Loucy (cell line): ENCODE results near the gene LAMB1.

Experiments
- H2AFZ ChIP-seq: fragments of 200-600 bp; sonication (generic); 2 replicates; pipeline ENCODE4 v1.6.0; 2016; ENCODE audit warnings: antibody characterized with exemption, mild to moderate bottlenecking, low read length, moderate library complexity
- H3F3A ChIP-seq: fragments of 200-600 bp; 2 replicates; pipeline ENCODE4 v1.6.0; 2016; ENCODE audit warnings: antibody characterized with exemption, low read depth, mild to moderate bottlenecking
- H3K27me3 ChIP-seq: fragments of 200-600 bp; sonication (generic); 2 replicates; pipeline ENCODE4 v1.6.1; 2014; ENCODE audit warnings: low read length, mild to moderate bottlenecking; ENCODE audit not compliant: insufficient read depth, poor library complexity, severe bottlenecking
- H3K36me3 ChIP-seq: fragments of 200-600 bp; sonication (generic); 2 replicates; pipeline ENCODE4 v1.6.1; 2016; ENCODE audit warnings: low read length; ENCODE audit not compliant: insufficient read depth
- H3K4me1 ChIP-seq: fragments of 200-600 bp; sonication (generic); 2 replicates; pipeline ENCODE4 v1.5.1; 2014; ENCODE audit warnings: low read length, mild to moderate bottlenecking; ENCODE audit not compliant: insufficient read depth, poor library complexity, severe bottlenecking
- H3K4me2 ChIP-seq: fragments of 200-600 bp; sonication (generic); 2 replicates; pipeline ENCODE4 v1.6.0; 2014; ENCODE audit warnings: antibody characterized with exemption, low read length, low read depth, mild to moderate bottlenecking; ENCODE audit not compliant: poor library complexity, severe bottlenecking
- H3K4me3 ChIP-seq: fragments of 200-600 bp; sonication (generic); 2 replicates; pipeline ENCODE4 v1.5.1; 2014; ENCODE audit warnings: low read length, mild to moderate bottlenecking, mixed read lengths; ENCODE audit not compliant: poor library complexity, severe bottlenecking
- H3K79me2 ChIP-seq: fragments of 200-600 bp; sonication (generic); 2 replicates; pipeline ENCODE4 v1.6.1; 2014; ENCODE audit warnings: low read length; ENCODE audit not compliant: insufficient read depth
- H3K9ac ChIP-seq: fragments of 200-600 bp; sonication (generic); 2 replicates; pipeline ENCODE4 v1.6.0; 2014; ENCODE audit warnings: mild to moderate bottlenecking, low read depth, low read length, moderate library complexity; ENCODE audit not compliant: poor library complexity, severe bottlenecking
- H3K9me2 ChIP-seq: fragments of 200-600 bp; sonication (generic); replicated peaks from 2 replicates; pipeline ENCODE4 v1.6.1; 2016; ENCODE audit warnings: low read depth, low read length, mixed read lengths
- H3K9me3 ChIP-seq: fragments of 200-600 bp; sonication (generic); 2 replicates; pipeline ENCODE4 v1.6.1; 2014; ENCODE audit warnings: mild to moderate bottlenecking, antibody characterized with exemption, low read length, low read depth; ENCODE audit not compliant: insufficient read depth
- H4K20me1 ChIP-seq: fragments of 200-600 bp; sonication (generic); 2 replicates; pipeline ENCODE4 v1.6.0; 2014; ENCODE audit warnings: antibody characterized with exemption, low read length, mild to moderate bottlenecking; ENCODE audit not compliant: insufficient read depth, poor library complexity, severe bottlenecking
- CTCF ChIP-seq: fragments of 200-600 bp; sonication (generic); conservative IDR thresholded peaks from 2 replicates; pipeline ENCODE4 v1.5.1; 2014; ENCODE audit warnings: mild to moderate bottlenecking, antibody characterized with exemption, low read length
- EZH2phosphoT487 ChIP-seq: fragments of 200-600 bp; IDR thresholded peaks from 2 replicates; pipeline ENCODE4 v1.6.1; 2018; ENCODE audit warnings: antibody characterized with exemption, mild to moderate bottlenecking, moderate library complexity, borderline replicate concordance

The LAMB1 gene

DNA sequence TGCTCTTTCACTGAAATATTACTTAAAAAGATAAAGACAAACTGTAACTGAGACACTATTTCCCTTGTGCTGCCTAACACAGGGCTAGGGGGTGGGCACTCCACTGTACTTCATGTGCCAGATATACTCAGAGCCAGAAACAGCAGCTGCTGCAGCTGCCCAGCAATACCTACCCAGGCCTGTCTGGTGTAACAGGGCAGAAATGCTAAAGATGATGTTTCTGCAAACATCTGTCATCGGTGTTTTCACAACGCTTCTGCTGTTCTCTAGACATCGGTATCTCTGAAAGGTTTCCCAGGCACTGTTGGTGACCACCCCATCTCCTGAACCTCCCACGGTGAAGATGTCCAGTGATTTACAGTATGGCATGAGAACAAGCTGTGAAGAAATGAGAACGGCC, 42.7 kb downstream of the LAMB1 start:
- Histone ChIP-seq H3K9me3 (no peaks in the 10 kb centered on the region), H3K4me1 (no peaks in the 10 kb centered on the region), H2AFZ (no peak overlapping the region), H3K27me3 (no peaks in the 10 kb centered on the region), H3K4me2 (no peak overlapping the region), H3K9me2 (no peaks in the 10 kb centered on the region), H4K20me1 (no peaks in the 10 kb centered on the region), H3K9ac (no peak overlapping the region), H3K79me2 (no peaks in the 10 kb centered on the region), H3K4me3 (no peak overlapping the region), H3F3A (no peaks in the 10 kb centered on the region), H3K36me3 (no peaks in the 10 kb centered on the region)
- TF ChIP-seq EZH2phosphoT487 (no peak), CTCF (no peak)

- H3K4me2 ChIP-seq = no peak overlapping the region
- H4K20me1 ChIP-seq = no peaks in the 10 kb centered on the region
- TF ChIP-seq CTCF (no peak), EZH2phosphoT487 (no peak)
- no peaks in the 10 kb centered on the region for H3K27me3 ChIP-seq
- H3K4me3 ChIP-seq = no peak overlapping the region
- H3K9me2 ChIP-seq = no peaks in the 10 kb centered on the region
- no peak overlapping the region for H3K9ac ChIP-seq
- no peak overlapping the region for H2AFZ ChIP-seq
- no peaks in the 10 kb centered on the region for H3K4me1 ChIP-seq
- no peaks in the 10 kb centered on the region for H3K36me3 ChIP-seq
- H3F3A ChIP-seq = no peaks in the 10 kb centered on the region
- H3K9me3 ChIP-seq = no peaks in the 10 kb centered on the region
- H3K79me2 ChIP-seq = no peaks in the 10 kb centered on the region
Measured at GRCh38 chr7:107959527-107959898, 43.4 kb downstream of the LAMB1 start.

- Histone ChIP-seq H3K4me3 (no peak overlapping the region), H3K4me2 (no peak overlapping the region), H3K36me3 (no peaks in the 10 kb centered on the region), H3K9me3 (no peaks in the 10 kb centered on the region), H2AFZ (no peak overlapping the region), H4K20me1 (no peaks in the 10 kb centered on the region), H3K79me2 (no peaks in the 10 kb centered on the region), H3K27me3 (no peaks in the 10 kb centered on the region), H3K9ac (no peak overlapping the region), H3K9me2 (no peaks in the 10 kb centered on the region), H3K4me1 (no peaks in the 10 kb centered on the region), H3F3A (no peaks in the 10 kb centered on the region)
- TF ChIP-seq EZH2phosphoT487 (no peak), CTCF (no peak)
Measured at GRCh38 chr7:107958764-107959526, 44.0 kb downstream of the LAMB1 start.
